H9 (cell line): ENCODE measurements around the gene CNGA2. TPM values are rescaled to one million over a fixed set of nuclear protein-coding genes. Genes with fewer than 3 reads are reported as not detected.

Experiments used
- DNase-seq: peaks from one replicate; pipeline ENCODE4 v3.0.0-alpha.2; 2017
- H2AFZ ChIP-seq: one replicate; pipeline ENCODE4 v1.6.1; 2013; ENCODE audit warnings: mild to moderate bottlenecking, low read length, control low read depth, moderate library complexity
- H2AK5ac ChIP-seq: 2 replicates; pipeline ENCODE4 v1.6.1; 2013; ENCODE audit warnings: low read length, control low read depth, mixed read lengths; ENCODE audit not compliant: insufficient read length
- H2BK120ac ChIP-seq: one replicate; pipeline ENCODE4 v1.6.1; 2013; ENCODE audit warnings: low read depth, mild to moderate bottlenecking, low read length, control low read depth, inconsistent platforms; ENCODE audit not compliant: poor library complexity, severe bottlenecking
- H2BK12ac ChIP-seq: 2 replicates; pipeline ENCODE4 v1.6.1; 2013; ENCODE audit warnings: low read length, control low read depth, mixed read lengths, low read depth; ENCODE audit not compliant: insufficient read length
- H2BK15ac ChIP-seq: 2 replicates; pipeline ENCODE4 v1.6.1; 2013; ENCODE audit warnings: low read depth, low read length, control low read depth
- H2BK20ac ChIP-seq: one replicate; pipeline ENCODE4 v1.6.1; 2013; ENCODE audit warnings: low read depth, mild to moderate bottlenecking, low read length, control low read depth, inconsistent platforms; ENCODE audit not compliant: poor library complexity, severe bottlenecking
- H2BK5ac ChIP-seq: 2 replicates; pipeline ENCODE4 v1.6.1; 2013; ENCODE audit warnings: low read length, control low read depth, mixed read lengths; ENCODE audit not compliant: insufficient read length
- H3K14ac ChIP-seq: 2 replicates; pipeline ENCODE4 v1.6.1; 2013; ENCODE audit warnings: low read length, control low read depth; ENCODE audit not compliant: insufficient read depth
- H3K18ac ChIP-seq: 2 replicates; pipeline ENCODE4 v1.6.1; 2013; ENCODE audit warnings: low read depth, mild to moderate bottlenecking, mixed read lengths, low read length, control low read depth; ENCODE audit not compliant: insufficient read length
- H3K23ac ChIP-seq: 2 replicates; pipeline ENCODE4 v1.6.1; 2013; ENCODE audit warnings: low read length, control low read depth, mixed read lengths, low read depth; ENCODE audit not compliant: insufficient read length
- H3K23me2 ChIP-seq: 2 replicates; pipeline ENCODE4 v1.6.1; 2013; ENCODE audit warnings: low read depth, mild to moderate bottlenecking, mixed read lengths, low read length, control low read depth; ENCODE audit not compliant: insufficient read length, poor library complexity, severe bottlenecking
- H3K27ac ChIP-seq: 2 replicates; pipeline ENCODE4 v1.5.1; 2013; ENCODE audit warnings: low read length, control low read depth, mixed read lengths, low read depth; ENCODE audit not compliant: insufficient read length
- H3K27me3 ChIP-seq: 2 replicates; pipeline ENCODE4 v1.6.1; 2013; ENCODE audit warnings: low read length, control low read depth, inconsistent platforms; ENCODE audit not compliant: insufficient read depth
- H3K4ac ChIP-seq: 2 replicates; pipeline ENCODE4 v1.6.1; 2013; ENCODE audit warnings: low read depth, mild to moderate bottlenecking, control low read depth, inconsistent platforms, low read length, moderate library complexity
- H3K4me1 ChIP-seq: 2 replicates; pipeline ENCODE4 v1.6.1; 2013; ENCODE audit warnings: low read length, control low read depth, inconsistent platforms; ENCODE audit not compliant: insufficient read depth
- H3K4me2 ChIP-seq: 2 replicates; pipeline ENCODE4 v1.6.1; 2013; ENCODE audit warnings: low read length, control low read depth, mixed read lengths; ENCODE audit not compliant: insufficient read length, insufficient read depth
- H3K56ac ChIP-seq: 2 replicates; pipeline ENCODE4 v1.6.1; 2013; ENCODE audit warnings: low read depth, mild to moderate bottlenecking, mixed read lengths, low read length, control low read depth; ENCODE audit not compliant: insufficient read length
- H3K79me1 ChIP-seq: 2 replicates; pipeline ENCODE4 v1.6.1; 2013; ENCODE audit warnings: low read depth, mild to moderate bottlenecking, moderate library complexity, low read length, control low read depth, inconsistent platforms; ENCODE audit not compliant: insufficient read depth, poor library complexity, severe bottlenecking
- H3K79me2 ChIP-seq: 2 replicates; pipeline ENCODE4 v1.6.1; 2013; ENCODE audit warnings: low read length, control low read depth, inconsistent platforms; ENCODE audit not compliant: insufficient read depth
- H3K9ac ChIP-seq: 2 replicates; pipeline ENCODE4 v1.6.1; 2013; ENCODE audit warnings: low read length, control low read depth, mixed read lengths; ENCODE audit not compliant: insufficient read length; ENCODE audit errors: extremely low read depth
- H3K9me3 ChIP-seq: one replicate; pipeline ENCODE4 v1.6.1; 2013; ENCODE audit warnings: low read depth, low read length, inconsistent platforms; ENCODE audit not compliant: control insufficient read depth
- H3T11ph ChIP-seq: one replicate; pipeline ENCODE4 v1.6.1; 2013; ENCODE audit warnings: mild to moderate bottlenecking, low read length, control low read depth, inconsistent platforms
- H4K20me1 ChIP-seq: one replicate; pipeline ENCODE4 v1.6.1; 2013; ENCODE audit not compliant: control insufficient read depth, insufficient read length, insufficient read depth
- H4K5ac ChIP-seq: 2 replicates; pipeline ENCODE4 v1.6.1; 2013; ENCODE audit warnings: low read depth, mild to moderate bottlenecking, mixed read lengths, low read length, control low read depth; ENCODE audit not compliant: insufficient read length
- H4K8ac ChIP-seq: replicated peaks from 2 replicates; pipeline ENCODE4 v1.6.1; 2013; ENCODE audit warnings: low read length, control low read depth, mixed read lengths, low read depth; ENCODE audit not compliant: insufficient read length
- H4K91ac ChIP-seq: 2 replicates; pipeline ENCODE4 v1.6.1; 2013; ENCODE audit warnings: low read depth, mild to moderate bottlenecking, moderate library complexity, mixed read lengths, low read length, control low read depth; ENCODE audit not compliant: insufficient read length
- H3K27ac Mint-ChIP-seq, 3 experiments: 2 replicates in 2 of 3; 3 replicates in 1 of 3; pipeline ENCODE4 v1.8.0; 2020 to 2021; ENCODE audit warnings: mixed read lengths in 3 of 3, mild to moderate bottlenecking in 1 of 3, moderate library complexity in 1 of 3
- H3K27me3 Mint-ChIP-seq: 2 replicates; pipeline ENCODE4 v1.8.0; 2021; ENCODE audit warnings: low read depth, mild to moderate bottlenecking, moderate library complexity, mixed read lengths
- H3K36me3 Mint-ChIP-seq, 3 experiments: 2 replicates in 2 of 3; 3 replicates in 1 of 3; pipeline ENCODE4 v1.8.0; 2020 to 2021; ENCODE audit warnings: low read depth in 3 of 3, mixed read lengths in 3 of 3; ENCODE audit not compliant: insufficient read depth in 1 of 3
- H3K4me1 Mint-ChIP-seq, 2 experiments: 2 replicates each; pipeline ENCODE4 v1.8.0; 2020; ENCODE audit warnings: mixed read lengths in 2 of 2
- H3K4me3 Mint-ChIP-seq, 2 experiments: 2 replicates in 1 of 2; 3 replicates in 1 of 2; pipeline ENCODE4 v1.8.0; 2020 to 2021; ENCODE audit warnings: mild to moderate bottlenecking in 2 of 2, mixed read lengths in 2 of 2, moderate library complexity in 1 of 2
- H3K9me3 Mint-ChIP-seq, 2 experiments: 2 replicates in 1 of 2; 3 replicates in 1 of 2; pipeline ENCODE4 v1.8.0; 2020; ENCODE audit warnings: mild to moderate bottlenecking in 2 of 2, mixed read lengths in 2 of 2, moderate library complexity in 1 of 2
- WGBS: extraction: QIAGEN DNeasy Blood & Tissue Kit; methylation state at CpG from one replicate; pipeline ENCODE4 v1.1.7; 2013; ENCODE audit warnings: missing lambda C conversion rate, low lambda C conversion rate, mixed read lengths; ENCODE audit not compliant: insufficient read length; ENCODE audit errors: extremely low coverage; 5-methylcytosine and 5-hydroxymethylcytosine counted together
- total RNA-seq: library from RNA; stranded (reverse); gene quantifications from 2 replicates; pipeline ENCODE4 v1.2.1, GENCODE V29; 2021
- TF ChIP-seq, protein P1 (sequence below): fragments of 200-600 bp; sonication (generic); conservative IDR thresholded peaks from 3 replicates; pipeline ENCODE4 v1.8.0; 2021; ENCODE audit warnings: antibody characterized with exemption, mild to moderate bottlenecking

Gene CNGA2
- total RNA-seq, 1 experiment from 2014 or later = not detected

DNA sequence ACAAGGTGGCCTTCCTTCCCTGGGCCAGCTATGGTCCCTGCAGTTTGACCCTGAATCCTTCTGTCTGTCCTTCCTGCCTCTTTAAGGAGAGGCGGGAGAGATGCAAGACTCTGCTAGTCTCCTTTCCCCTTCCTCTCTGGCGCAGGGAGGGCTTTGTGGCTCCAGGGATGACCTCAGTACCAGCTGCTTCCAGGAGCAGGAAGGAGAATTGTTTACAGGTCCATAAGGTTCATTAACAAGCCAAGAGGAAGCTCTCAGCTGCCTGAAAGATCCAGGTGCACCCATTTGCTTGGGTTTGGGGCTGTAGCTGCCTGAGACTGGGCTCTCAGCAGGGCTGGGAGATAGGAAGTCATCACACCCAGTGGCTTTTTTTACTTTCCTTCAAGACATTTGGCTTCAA, 22.8 kb upstream of the CNGA2 start:
- Mint-ChIP-seq H3K4me1 (peaks cover 13 to 19% of the 10 kb centered on the region in 2 experiments), H3K36me3 (peaks cover 0 to 2% (median 0%) of the 10 kb centered on the region in 3 experiments; a peak in 3 of 7 replicates), H3K27me3 (peaks cover 11% of the 10 kb centered on the region), H3K4me3 (no peak overlapping the region), H3K9me3 (peaks cover 42 to 54% of the 10 kb centered on the region in 2 experiments), H3K27ac (0 out of 7 replicates have a peak overlapping the region, but pooled peaks of 1 of the 3 experiments have one; percentile 48)
- Histone ChIP-seq H3K14ac (no peak overlapping the region), H3T11ph (no peak overlapping the region), H4K20me1 (no peaks in the 10 kb centered on the region), H3K9me3 (peaks cover 53% of the 10 kb centered on the region), H3K79me2 (no peaks in the 10 kb centered on the region), H2BK15ac (no peak overlapping the region), H4K8ac (no peak overlapping the region), H2BK12ac (no peak overlapping the region), H3K4ac (no peak overlapping the region), H3K27me3 (no peaks in the 10 kb centered on the region), H2BK5ac (no peak overlapping the region), H2AFZ (no peak overlapping the region), H3K9ac (no peak overlapping the region), H3K4me2 (no peak overlapping the region), H3K4me1 (no peaks in the 10 kb centered on the region; the same call in 1 of the 2 replicates), H4K5ac (no peak overlapping the region), H3K79me1 (no peaks in the 10 kb centered on the region), H3K23me2 (no peaks in the 10 kb centered on the region), H3K27ac (no peak overlapping the region), H2BK20ac (no peak overlapping the region), H3K23ac (no peak overlapping the region), H4K91ac (no peak overlapping the region), H3K18ac (no peak overlapping the region), H2AK5ac (no peak overlapping the region), H2BK120ac (no peak overlapping the region), H3K56ac (no peak overlapping the region)
- peak; percentile 38 for DNase-seq
- no CpG with 5 or more reads among the region's 2 CpGs for WGBS
- TF ChIP-seq, protein P1, sequence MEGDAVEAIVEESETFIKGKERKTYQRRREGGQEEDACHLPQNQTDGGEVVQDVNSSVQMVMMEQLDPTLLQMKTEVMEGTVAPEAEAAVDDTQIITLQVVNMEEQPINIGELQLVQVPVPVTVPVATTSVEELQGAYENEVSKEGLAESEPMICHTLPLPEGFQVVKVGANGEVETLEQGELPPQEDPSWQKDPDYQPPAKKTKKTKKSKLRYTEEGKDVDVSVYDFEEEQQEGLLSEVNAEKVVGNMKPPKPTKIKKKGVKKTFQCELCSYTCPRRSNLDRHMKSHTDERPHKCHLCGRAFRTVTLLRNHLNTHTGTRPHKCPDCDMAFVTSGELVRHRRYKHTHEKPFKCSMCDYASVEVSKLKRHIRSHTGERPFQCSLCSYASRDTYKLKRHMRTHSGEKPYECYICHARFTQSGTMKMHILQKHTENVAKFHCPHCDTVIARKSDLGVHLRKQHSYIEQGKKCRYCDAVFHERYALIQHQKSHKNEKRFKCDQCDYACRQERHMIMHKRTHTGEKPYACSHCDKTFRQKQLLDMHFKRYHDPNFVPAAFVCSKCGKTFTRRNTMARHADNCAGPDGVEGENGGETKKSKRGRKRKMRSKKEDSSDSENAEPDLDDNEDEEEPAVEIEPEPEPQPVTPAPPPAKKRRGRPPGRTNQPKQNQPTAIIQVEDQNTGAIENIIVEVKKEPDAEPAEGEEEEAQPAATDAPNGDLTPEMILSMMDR = no peak
